Brain microvascular endothelial cell (primary cell): ENCODE data around the gene CDC42SE1.

ENCODE experiments used
- DNase-seq: peaks from one replicate; pipeline ENCODE4 v3.0.0-alpha.2; 2020
- H3K27ac ChIP-seq: fragments of 250-450 bp; sonication (Bioruptor Pico); 2 replicates; pipeline ENCODE4 v1.5.1; 2020; ENCODE audit warnings: mild to moderate bottlenecking, moderate library complexity
- H3K27me3 ChIP-seq: fragments of 250-450 bp; sonication (Bioruptor Pico); replicated peaks from 2 replicates; pipeline ENCODE4 v1.5.1; 2020; ENCODE audit warnings: mild to moderate bottlenecking
- H3K36me3 ChIP-seq: fragments of 250-450 bp; sonication (Bioruptor Pico); replicated peaks from 2 replicates; pipeline ENCODE4 v1.5.1; 2020; ENCODE audit warnings: mild to moderate bottlenecking
- H3K4me3 ChIP-seq: 2 replicates; pipeline ENCODE4 v1.5.1; 2011; ENCODE audit warnings: low read depth, mild to moderate bottlenecking, control low read depth, low read length, moderate library complexity
- in situ Hi-C: cut with HindIII; loops from 2 replicates; pipeline ENCODE4 v1.10.0; 2017; ENCODE audit warnings: low sequenced_read_pairs, low pct_ligation_motif_present
- TF ChIP-seq, protein P1 (sequence below): IDR thresholded peaks from 2 replicates; pipeline ENCODE4 v1.5.1; 2011; ENCODE audit warnings: low read depth, mild to moderate bottlenecking, moderate library complexity, low read length, control low read depth, inconsistent platforms; ENCODE audit errors: missing control alignments

The CDC42SE1 gene

DNA sequence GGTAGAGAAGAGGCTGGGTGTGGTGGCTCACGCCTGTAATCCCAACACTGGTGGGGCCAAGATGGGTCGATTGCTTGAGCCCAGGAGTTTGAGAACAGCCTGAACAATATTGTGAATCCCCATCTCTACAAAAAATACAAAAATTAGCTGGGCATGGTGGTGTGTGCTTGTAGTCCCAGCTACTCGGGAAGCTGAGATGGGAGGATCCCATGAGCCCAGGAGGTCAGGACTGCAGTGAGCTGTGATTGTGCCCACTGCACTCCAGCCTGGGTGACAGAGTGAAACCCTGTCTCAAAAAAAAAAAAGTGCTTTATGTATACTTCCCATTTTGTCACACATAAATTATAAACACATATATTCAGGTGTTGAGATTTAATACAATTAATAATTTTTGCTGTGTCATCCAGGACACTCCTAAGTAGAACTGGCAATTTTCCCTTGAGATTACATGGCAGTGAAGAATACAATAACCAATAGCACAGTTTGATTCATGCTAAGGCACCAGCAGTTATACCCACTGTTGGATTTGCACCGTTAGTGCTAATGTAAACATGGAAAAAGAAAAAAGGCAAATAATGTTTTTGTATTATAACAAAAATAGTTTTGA, 26.6 kb upstream of the CDC42SE1 start:
- TF ChIP-seq, protein P1, sequence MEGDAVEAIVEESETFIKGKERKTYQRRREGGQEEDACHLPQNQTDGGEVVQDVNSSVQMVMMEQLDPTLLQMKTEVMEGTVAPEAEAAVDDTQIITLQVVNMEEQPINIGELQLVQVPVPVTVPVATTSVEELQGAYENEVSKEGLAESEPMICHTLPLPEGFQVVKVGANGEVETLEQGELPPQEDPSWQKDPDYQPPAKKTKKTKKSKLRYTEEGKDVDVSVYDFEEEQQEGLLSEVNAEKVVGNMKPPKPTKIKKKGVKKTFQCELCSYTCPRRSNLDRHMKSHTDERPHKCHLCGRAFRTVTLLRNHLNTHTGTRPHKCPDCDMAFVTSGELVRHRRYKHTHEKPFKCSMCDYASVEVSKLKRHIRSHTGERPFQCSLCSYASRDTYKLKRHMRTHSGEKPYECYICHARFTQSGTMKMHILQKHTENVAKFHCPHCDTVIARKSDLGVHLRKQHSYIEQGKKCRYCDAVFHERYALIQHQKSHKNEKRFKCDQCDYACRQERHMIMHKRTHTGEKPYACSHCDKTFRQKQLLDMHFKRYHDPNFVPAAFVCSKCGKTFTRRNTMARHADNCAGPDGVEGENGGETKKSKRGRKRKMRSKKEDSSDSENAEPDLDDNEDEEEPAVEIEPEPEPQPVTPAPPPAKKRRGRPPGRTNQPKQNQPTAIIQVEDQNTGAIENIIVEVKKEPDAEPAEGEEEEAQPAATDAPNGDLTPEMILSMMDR: no peak
- Histone ChIP-seq H3K27me3 (no peaks in the 10 kb centered on the region), H3K4me3 (no peak overlapping the region), H3K27ac (no peak overlapping the region), H3K36me3 (no peaks in the 10 kb centered on the region)
- in situ Hi-C loops: no loop called here
- no peak for DNase-seq

DNA sequence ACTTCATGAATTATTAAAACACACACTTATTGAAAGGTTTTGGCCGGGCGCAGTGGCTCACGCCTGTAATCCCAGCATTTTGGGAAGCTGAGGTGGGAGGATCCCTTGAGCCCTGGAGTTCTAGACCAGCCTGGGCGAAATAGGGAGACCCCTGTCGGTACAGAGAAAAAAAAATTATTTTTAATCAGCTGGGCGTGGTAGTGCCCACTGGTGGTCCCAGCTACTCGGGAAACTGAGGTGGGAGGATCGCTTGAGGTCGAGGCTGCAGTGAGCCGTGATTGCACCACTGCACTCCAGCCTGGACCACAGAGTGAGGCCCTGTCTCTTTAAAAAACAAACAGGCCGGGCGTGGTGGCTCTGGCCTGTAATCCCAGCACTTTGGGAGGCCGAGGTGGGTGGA, 12.8 kb upstream of the CDC42SE1 start:
- H3K4me3 ChIP-seq: no peak overlapping the region
- DNase-seq: no peak
- in situ Hi-C loops: no loop called here
- H3K27ac ChIP-seq: no peak overlapping the region
- TF ChIP-seq, protein P1: peak; percentile 13
- no peaks in the 10 kb centered on the region for H3K27me3 ChIP-seq
- H3K36me3 ChIP-seq: peaks cover 14% of the 10 kb centered on the region

DNA sequence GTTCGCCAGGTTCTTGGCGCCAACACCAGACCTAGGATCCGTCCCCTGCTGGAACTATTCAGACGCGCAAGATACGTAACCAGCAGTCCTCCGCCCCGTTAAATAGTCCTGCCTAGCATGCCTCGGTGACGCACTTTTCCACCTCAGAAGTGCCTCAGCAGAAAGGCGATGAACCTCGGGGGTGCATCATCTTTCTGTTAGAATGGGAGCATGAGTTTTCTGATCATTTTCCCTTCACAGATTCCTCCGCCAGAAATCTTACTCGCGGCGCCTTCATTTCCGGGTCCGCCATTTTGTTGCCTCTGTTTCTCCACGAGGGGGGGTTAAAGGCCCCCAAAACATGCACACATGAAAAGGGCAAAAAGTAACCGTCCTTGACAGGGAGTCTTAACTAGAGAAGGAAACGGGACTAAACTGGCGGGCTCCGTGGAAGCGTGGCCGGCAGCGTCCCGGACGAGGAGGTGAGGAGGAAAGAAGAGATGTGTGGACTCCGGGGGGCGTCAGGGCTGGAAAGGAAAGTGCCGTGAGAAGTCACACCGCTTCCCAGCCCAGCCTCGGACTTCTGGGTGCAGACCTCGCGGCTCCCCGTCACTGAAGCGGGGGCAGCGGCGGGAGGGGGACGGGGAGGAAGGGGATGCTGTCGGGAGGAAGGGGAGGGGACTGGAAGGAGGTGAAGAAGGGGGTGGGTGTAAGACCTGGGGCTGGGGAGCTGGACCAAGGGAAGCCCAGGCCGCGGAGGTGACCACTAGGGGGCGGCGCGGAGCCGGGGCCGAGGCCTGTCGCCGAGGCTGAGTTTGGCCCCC, 11.3 kb upstream of the CDC42SE1 start, which contains the start of gene GABPB2:
TSS of gene GABPB2 (plus strand) at position 288 of the 803 bp plus-strand sequence. CDS start 17,429 bp downstream, outside the sequence.
- peak within 1 kb of the TSS; percentile 95 for H3K27ac ChIP-seq
- in situ Hi-C loops: no loop called here
- TF ChIP-seq, protein P1: peak; percentile 92

DNA sequence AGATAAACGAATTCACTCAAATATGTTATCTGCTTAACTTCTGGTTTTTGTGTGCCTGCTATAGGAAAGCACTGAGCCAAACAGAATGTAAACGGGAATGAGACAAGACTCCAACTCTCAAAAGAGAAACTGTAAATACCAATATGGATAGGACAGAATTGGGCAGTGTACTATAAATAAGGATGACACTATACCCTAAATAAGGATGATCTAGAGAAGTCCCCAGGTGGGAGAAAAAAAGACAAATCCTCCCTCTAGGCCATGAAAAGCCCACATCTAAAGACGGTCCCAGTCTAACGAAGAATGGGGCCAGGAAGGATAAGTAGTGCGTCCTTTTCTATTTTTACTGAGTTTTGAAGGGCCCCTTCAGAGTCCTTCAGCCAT, 9.7 kb upstream of the CDC42SE1 start:
- in situ Hi-C loops: no loop called here
- H3K27me3 ChIP-seq: no peaks in the 10 kb centered on the region
- H3K27ac ChIP-seq: no peak overlapping the region
- peaks cover 22% of the 10 kb centered on the region for H3K36me3 ChIP-seq
- no peak overlapping the region for H3K4me3 ChIP-seq
- no peak for DNase-seq
- TF ChIP-seq, protein P1: no peak

More for the DNA sequence above, 11.3 kb upstream of the CDC42SE1 start, which contains the start of gene GABPB2:
- H3K36me3 ChIP-seq: peaks cover 22% of the 10 kb centered on the region
- H3K4me3 ChIP-seq: peak within 1 kb of the TSS; percentile 74
- no peaks in the 10 kb centered on the region for H3K27me3 ChIP-seq
- peak; percentile 91 for DNase-seq

DNA sequence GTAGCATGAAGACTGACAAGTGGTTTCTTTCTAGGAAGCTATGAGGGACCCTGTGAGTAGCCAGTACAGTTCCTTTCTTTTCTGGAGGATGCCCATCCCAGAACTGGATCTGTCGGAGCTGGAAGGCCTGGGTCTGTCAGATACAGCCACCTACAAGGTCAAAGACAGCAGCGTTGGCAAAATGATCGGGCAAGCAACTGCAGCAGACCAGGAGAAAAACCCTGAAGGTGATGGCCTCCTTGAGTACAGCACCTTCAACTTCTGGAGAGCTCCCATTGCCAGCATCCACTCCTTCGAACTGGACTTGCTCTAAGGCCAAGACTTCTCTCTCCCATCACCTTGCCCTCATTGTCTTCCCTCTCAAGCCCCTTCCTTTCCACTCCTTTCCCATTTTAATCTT, 7.8 kb upstream of the CDC42SE1 start:
- TF ChIP-seq, protein P1: no peak
- H3K36me3 ChIP-seq: peaks cover 25% of the 10 kb centered on the region
- in situ Hi-C loops: no loop called here
- no peaks in the 10 kb centered on the region for H3K27me3 ChIP-seq
- no peak for DNase-seq
- H3K27ac ChIP-seq: no peak overlapping the region
- no peak overlapping the region for H3K4me3 ChIP-seq
